Stimulated activated CD4-positive, alpha-beta T cell treated with anti-CD3 and anti-CD28 coated beads, Interleukin-2, amount 100 ng/mL, for 48 hours (primary cell): ENCODE measurements around the gene RAB42.
"Not testable (repeated sequence)": the region's sequence is repeated elsewhere in the genome, so short reads cannot be mapped to it uniquely, and the experiment has no call there.

Experiments used
- DNase-seq, 2 donors: peaks; one replicate each; pipeline ENCODE4 v3.0.0-alpha.2; 2020

The RAB42 gene

GRCh38 chr1:28591708-28592320 is at the start of gene RAB42:
RAB42 (plus strand) TSS chr1:28592265; CDS start chr1:28592512, 247 bp downstream.
- no peak for DNase-seq

- DNase-seq: no peak
Measured at GRCh38 chr1:28545246-28545628, 46.8 kb upstream of the RAB42 start.

GRCh38 chr1:28548318-28548717 is 43.7 kb upstream of the RAB42 start:
- no peak for DNase-seq

- DNase-seq: no peak
Measured at GRCh38 chr1:28551381-28551780, 40.7 kb upstream of the RAB42 start.

- DNase-seq: peak; percentile 97 to 98
Measured at GRCh38 chr1:28552758-28553663, 39.1 kb upstream of the RAB42 start, which contains the start of gene TRNAU1AP. TRNAU1AP (plus strand) TSS chr1:28553085; CDS start chr1:28553111, 26 bp downstream.

GRCh38 chr1:28560886-28561285 is 31.2 kb upstream of the RAB42 start:
- no peak for DNase-seq

- no peak for DNase-seq
Measured at GRCh38 chr1:28564310-28564709, 27.8 kb upstream of the RAB42 start.

GRCh38 chr1:28565040-28565439 is 27.0 kb upstream of the RAB42 start:
- no peak for DNase-seq

- no peak for DNase-seq
Measured at GRCh38 chr1:28565726-28566125, 26.3 kb upstream of the RAB42 start.

- no peak for DNase-seq
Measured at GRCh38 chr1:28566931-28567330, 25.1 kb upstream of the RAB42 start.

- DNase-seq: no peak
Measured at GRCh38 chr1:28571911-28572310, 20.2 kb upstream of the RAB42 start.

- not testable (repeated sequence) for DNase-seq
Measured at GRCh38 chr1:28572891-28573290, 19.2 kb upstream of the RAB42 start.

GRCh38 chr1:28573564-28573963 is 18.5 kb upstream of the RAB42 start:
- no peak for DNase-seq

GRCh38 chr1:28577052-28577678 is 14.9 kb upstream of the RAB42 start:
- DNase-seq: peak in 1 of 2 donors; percentile 40

- peak in 1 of 2 donors; percentile 38 for DNase-seq
Measured at GRCh38 chr1:28577738-28578536, 14.1 kb upstream of the RAB42 start.

- no peak for DNase-seq
Measured at GRCh38 chr1:28578696-28579218, 13.3 kb upstream of the RAB42 start.

GRCh38 chr1:28579401-28579800 is 12.7 kb upstream of the RAB42 start:
- no peak for DNase-seq

- DNase-seq: peak; percentile 32 to 43
Measured at GRCh38 chr1:28580722-28581530, 11.1 kb upstream of the RAB42 start.

GRCh38 chr1:28581531-28582247 is 10.4 kb upstream of the RAB42 start:
- DNase-seq: peak; percentile 89 to 92

- DNase-seq: no peak
Measured at GRCh38 chr1:28582248-28582615, 9.8 kb upstream of the RAB42 start.
